ENCODE measurements around the gene NCKAP5.

NCKAP5 gene

DNA sequence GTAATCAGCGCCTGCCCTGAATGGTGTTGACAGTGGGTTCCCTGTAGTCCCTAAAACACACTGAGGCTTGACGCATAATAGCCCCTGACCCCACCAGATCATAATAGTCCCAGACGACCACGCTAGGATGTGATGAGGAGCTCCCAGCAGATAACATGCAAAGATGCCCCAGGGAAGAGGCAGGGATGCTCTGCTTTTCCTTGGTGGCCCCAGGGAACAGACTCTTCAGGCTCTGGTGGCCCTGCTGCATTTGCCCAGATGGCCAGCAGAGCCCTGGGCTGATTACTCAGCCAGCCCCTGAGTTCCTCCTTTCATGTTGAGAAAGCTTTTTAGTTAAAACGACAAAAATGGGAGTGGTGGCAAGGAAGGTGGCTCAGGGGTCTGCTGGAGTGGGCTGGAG, 5.9 kb upstream of the NCKAP5 start:
- DNase-seq (ENCODE audit: low read depth): no peak

DNA sequence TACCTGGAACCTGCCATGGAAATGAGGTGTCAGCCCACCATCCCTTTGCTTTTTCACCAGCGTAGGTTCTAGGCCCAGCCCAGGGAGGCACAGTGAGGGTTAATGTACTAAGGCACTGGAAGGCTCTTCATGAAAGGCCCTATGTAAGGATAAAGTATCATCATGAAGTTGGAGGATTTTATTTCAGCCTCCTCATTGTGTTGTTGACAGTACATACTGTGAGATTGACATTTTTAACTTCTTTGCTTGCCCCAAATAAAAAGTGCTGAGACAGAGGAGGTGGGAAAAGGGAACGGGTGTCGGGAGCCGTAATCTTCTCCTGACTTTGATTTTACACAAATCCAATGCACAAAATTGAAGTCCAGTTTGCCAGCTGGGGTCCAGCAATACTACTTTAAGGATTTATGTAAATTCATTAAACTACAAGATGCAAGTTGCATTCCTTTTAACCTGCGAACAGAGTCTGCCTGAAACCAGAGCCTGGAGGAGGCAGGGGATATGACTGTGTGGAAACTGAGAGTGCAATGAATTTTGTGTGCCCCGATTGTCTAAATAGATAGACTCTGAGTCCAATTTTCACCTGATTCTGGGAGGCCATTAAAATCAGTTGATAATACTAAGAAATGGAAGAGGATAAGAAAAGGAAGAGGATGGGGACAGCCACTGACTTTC, 5.4 kb upstream of the NCKAP5 start:
- no peak for DNase-seq (ENCODE audit: low read depth)

GRCh38 chr2:133571249-133571648, 3.0 kb upstream of the NCKAP5 start:
- no peak for DNase-seq (ENCODE audit: low read depth)

DNA sequence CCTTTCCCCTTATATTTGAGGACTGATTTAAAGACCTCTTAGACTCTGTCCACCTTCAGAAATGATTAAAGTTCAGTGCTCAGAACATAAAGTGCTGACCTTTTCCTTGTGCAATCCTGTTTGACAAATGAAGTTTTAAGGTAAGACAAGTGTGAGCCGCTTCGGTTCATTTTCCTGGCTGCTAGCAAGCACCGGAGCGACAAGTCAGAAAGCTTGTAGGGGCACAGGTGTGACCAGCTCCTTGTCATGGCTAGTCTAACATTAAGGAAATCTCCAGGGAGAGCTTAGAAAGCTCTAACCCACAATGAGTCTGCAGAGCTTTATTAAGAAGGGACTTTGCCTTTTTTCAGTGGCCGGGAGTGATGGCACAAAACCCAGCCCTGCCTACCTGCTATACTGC, 2.3 kb upstream of the NCKAP5 start:
- no peak for DNase-seq (ENCODE audit: low read depth)

DNA sequence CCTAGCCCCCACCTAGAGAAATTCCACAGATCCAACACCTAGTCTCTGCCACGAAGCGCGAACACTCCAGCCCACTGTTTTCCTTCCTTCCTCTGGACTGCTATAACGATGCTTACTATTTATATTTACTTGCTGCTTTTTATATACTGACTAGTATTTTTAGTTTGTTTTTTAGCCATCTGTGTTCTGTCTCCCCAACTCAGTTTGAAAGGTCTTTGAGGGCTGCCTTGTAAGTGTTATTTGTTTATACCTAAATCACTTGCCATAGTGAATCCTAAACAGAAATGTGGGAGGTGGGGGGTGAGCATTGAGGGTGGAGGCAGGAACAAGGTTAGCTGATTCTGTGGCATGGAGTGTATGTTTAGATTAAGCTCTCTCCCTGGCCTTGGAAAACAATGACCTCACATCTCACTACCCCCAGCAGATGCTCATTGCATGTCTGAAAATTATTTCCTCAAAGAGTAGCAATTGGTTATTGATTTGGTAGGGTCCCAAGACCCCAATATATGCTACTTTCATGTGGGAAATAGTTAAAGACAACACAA, 1.1 kb upstream of the NCKAP5 start:
- DNase-seq (ENCODE audit: low read depth): no peak

DNA sequence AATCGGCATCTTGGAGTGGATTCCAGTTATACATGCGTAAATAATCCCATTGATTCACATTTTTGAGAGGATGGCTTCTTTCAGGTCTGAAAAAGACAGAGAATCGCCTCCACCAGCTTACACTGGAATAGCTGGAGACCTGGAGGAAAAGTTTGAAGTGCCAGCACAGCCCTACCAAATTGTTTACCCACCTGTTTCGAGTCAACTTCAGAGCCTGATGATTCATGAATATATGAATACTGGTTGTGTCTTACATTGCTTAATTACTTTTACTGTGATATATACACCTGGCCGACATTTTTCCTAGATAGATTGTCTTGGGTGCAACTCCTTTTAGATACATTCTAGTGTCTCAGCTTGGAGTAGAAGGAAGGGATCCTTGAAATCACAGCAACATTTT, 335 bp upstream of the NCKAP5 start:
- no peak for DNase-seq (ENCODE audit: low read depth)

- no peak for DNase-seq (ENCODE audit: low read depth)
These were observed 5.7 kb downstream of the NCKAP5 start for GRCh38 chr2:133562558-133562957.

GRCh38 chr2:133561045-133561852, 7.0 kb downstream of the NCKAP5 start:
- no peak for DNase-seq (ENCODE audit: low read depth)

DNA sequence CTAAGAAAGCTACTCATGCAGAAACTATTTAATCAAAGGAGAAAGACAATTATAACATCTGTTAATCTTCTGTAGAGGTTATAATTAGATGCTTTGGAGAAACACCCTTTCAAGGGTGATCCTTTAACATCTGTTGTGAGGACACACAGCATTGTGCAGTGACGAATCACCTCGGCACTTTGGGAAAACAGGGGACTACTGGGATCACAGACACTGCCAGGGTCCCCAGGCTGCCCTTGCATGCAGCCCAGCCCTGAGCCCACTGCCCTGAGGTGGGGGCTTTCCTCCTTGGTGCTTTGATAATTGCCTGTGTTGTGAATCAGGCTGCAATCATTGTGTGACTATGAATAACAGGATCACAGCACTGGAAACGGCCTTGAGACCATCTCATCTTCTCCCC, 10.6 kb downstream of the NCKAP5 start:
- DNase-seq (ENCODE audit: low read depth): no peak

- no peak for DNase-seq (ENCODE audit: low read depth)
These were observed 14.3 kb downstream of the NCKAP5 start for GRCh38 chr2:133553838-133554408.

DNA sequence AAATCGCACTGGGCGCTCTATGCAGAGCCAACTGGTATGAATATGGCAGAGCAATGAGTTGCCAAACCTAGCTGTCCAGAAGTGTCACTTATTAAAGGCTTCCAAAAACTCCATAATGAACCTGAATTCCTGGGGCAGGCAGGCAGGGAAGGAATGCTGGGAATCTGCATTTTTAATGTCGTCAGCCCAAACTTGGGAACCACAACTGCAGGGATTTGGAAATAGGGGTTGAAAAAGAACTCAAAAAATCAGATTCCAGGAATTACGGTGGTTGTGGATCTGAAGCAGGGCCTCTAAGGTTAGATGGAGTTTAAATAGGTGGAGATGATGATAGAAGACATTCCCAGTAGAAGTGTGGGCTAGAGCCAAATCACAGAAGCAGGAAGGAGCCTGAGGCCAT, 15.0 kb downstream of the NCKAP5 start:
- DNase-seq (ENCODE audit: low read depth): no peak

DNA sequence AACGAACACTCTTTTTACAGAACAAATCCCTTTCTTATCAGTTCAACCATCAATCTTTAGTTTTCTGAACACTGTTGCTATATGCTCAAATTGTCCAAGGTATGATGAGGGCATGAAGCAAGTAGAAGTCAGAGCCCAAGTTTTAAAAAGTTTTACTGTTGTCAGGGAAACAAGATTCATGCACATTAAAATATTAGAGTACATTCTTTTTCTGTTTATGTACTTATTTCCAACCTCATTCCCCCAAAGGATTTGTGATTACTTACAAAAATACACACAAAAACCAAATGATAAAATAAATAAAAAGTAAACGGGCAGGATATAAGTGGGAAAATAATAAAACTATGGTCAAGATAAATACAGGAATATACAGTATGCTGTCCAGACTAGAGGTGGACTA, 15.4 kb downstream of the NCKAP5 start:
- DNase-seq (ENCODE audit: low read depth): no peak

DNA sequence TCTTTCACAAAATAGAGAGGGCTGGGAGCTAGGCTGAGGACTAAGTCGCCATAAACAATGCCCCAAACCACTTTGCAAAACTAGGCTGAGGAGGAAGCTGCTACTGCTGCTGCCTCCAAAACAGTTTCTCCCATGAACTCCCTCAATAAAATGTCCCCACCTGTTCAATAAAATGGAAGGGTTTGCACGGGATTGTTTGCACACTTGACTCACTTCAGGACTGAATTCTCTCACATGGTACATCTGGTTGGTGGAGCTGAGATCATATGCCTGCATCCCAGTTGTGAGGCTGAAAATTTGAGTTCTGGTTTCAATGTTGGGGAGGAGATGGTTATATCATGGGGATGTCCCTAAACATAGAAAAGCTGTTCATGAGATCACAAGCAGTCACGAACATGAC, 26.5 kb downstream of the NCKAP5 start:
- no peak for DNase-seq (ENCODE audit: low read depth)

- no peak for DNase-seq (ENCODE audit: low read depth)
These were observed 26.9 kb downstream of the NCKAP5 start for GRCh38 chr2:133541376-133541775.

DNA sequence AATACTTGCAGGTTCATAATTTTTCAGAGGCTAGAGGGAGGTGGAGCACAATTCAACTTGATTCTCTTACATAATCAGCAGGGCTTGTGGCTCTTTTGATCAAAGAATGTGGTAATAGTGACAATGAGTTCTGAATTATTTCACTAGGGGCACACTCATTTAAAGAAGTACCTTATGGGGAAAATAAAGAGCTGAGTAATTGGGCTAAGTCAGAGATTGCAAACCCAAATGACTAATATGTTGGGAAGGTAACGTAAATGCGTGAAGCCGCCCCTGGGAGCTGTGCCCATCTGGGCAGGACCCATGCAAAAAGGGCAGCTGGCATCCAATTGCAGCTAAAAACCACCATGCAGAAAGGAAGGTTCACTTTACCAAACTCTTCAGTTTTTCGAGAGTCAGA, 35.3 kb downstream of the NCKAP5 start:
- DNase-seq (ENCODE audit: low read depth): no peak

DNA sequence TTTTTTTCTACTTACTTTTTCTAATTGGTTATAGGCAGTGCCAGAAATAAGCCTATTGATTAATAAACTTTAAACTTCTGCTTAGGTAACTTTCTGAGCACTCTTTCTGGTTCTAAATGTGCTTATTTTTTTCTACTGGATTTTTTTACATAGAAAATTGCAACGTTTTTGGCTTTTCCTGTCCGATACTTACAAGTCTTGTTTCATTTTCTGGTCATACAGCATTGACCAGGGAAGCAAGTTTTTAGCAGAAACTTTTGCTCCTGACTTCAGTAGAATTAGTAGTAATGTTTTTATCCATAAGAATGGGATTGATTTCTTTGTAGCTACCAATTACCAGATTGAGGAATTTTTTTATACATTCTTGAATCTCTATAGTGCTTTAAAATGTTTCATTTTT, 36.9 kb downstream of the NCKAP5 start:
- DNase-seq (ENCODE audit: low read depth): no peak

DNA sequence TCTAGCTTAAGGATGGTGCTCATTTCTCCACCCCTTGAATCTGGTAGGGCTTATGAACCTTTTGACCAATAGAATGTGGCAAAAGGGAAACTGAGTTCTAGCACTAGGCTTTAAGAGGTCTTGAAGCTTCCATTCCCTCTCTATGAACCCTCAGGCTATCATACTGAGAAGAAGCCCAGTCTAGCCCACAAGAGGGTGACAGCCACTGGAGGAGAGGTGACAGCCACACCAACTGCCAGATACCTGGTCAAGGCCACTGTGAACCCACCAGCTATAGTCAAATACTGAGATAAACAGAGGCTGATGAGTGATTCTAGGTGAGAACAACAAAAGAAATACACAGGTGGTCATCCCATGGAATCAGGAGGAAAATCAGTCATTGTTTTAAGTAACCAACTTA, 37.6 kb downstream of the NCKAP5 start:
- DNase-seq (ENCODE audit: low read depth): no peak

DNA sequence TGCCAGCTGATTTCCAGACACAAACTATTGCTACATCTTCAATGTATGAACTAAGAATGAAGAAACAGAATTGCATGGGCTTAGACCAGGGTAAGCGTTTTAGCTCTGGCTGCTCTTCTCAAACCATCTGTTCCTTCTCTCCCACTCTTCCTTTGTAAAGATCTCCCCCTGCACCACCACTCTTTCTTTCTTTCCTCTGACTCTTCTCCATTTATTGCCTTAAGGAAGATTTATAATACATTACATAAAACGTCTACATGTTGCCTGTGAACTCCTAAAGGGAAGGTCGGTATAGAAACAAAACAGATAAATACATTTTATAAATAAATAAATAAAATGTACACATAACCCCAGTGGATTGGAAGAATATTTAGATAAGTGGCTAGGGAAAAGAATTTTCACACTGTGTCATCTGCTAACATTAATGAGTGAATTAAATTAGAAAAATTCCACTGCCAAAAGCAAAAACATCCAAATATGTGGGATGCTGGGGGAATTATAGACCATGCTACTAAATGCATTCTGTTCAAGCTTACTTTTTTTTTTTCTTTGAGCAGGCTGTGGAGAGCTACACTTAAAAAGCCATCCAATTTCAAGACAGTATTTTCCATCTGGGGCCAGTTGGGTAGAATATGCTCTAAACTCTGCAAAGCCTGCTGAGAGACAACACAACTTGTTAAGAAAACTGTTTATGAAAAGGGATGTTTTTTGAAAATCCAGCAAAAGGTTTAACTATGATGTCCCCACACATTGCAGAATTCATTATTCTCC, 41.5 kb downstream of the NCKAP5 start:
- no peak for DNase-seq (ENCODE audit: low read depth)

GRCh38 chr2:133525613-133526529, 42.4 kb downstream of the NCKAP5 start:
- DNase-seq (ENCODE audit: low read depth): no peak

GRCh38 chr2:133525090-133525489, 43.2 kb downstream of the NCKAP5 start:
- no peak for DNase-seq (ENCODE audit: low read depth)

- DNase-seq (ENCODE audit: low read depth): no peak
These were observed 44.9 kb downstream of the NCKAP5 start for GRCh38 chr2:133523406-133523805.
